Measurements from ENCODE around the gene KNDC1. TPM values are rescaled to one million over a fixed set of nuclear protein-coding genes. Genes with fewer than 3 reads are reported as not detected.

The KNDC1 gene
- total and polyA plus RNA-seq, 2 experiments from 2014 or later: 1.8 to 16.0 TPM

GRCh38 chr10:133215586-133215985 lies 55.6 kb downstream of the KNDC1 start (continued):
- TF ChIP-seq CREB1 (CRISPR knock-in tag; IDR thresholded peaks at IDR 0.05; ENCODE audit: low read depth) (no peak), ZNF331 (CRISPR knock-in tag; IDR thresholded peaks at IDR 0.05; ENCODE audit: low read depth) (no peak), STAT1 (IDR thresholded peaks at IDR 0.05; ENCODE audit: unreplicated experiment) (no peak), CTCF (conservative IDR thresholded peaks at IDR 0.05; ENCODE audit: low read depth in 2 of 2) (no peak), POLR2AphosphoS5 (IDR thresholded peaks at IDR 0.05; ENCODE audit: low read depth) (no peak), ZNF114 (CRISPR knock-in tag; IDR thresholded peaks at IDR 0.05) (no peak), JUNB (IDR thresholded peaks at IDR 0.05; ENCODE audit: unreplicated experiment) (no peak)

- no peaks in the 10 kb centered on the region for H3K9me2 ChIP-seq (ENCODE audit: insufficient read depth)
- DNase-seq (ENCODE audit: low spot score): no peak
- Mint-ChIP-seq H3K27me3 (ENCODE audit: insufficient read depth, low read depth, poor library complexity) (peaks cover 11% of the 10 kb centered on the region), H3K36me3 (ENCODE audit: low read depth) (peaks cover 3% of the 10 kb centered on the region; the same call in 1 of the 3 replicates), H3K9me3 (no peaks in the 10 kb centered on the region; the same call in 2 of the 3 replicates), H3K27ac (no peak overlapping the region), H3K4me1 (peaks cover 3% of the 10 kb centered on the region), H3K4me3 (no peak overlapping the region)
- H3K4me3 ChIP-seq: no peak overlapping the region
- no peak overlapping the region for H3K27ac ChIP-seq (ENCODE audit: low read depth)
- H3F3A ChIP-seq (replicated peaks; ENCODE audit: low read depth): peaks cover 14% of the 10 kb centered on the region; the same call in 1 of the 2 replicates
- H3K27me3 ChIP-seq (ENCODE audit: insufficient read depth): no peaks in the 10 kb centered on the region
- no peak overlapping the region for H2AFZ ChIP-seq
- no peak for ATAC-seq
- H3K4me1 ChIP-seq (ENCODE audit: insufficient read depth): 0 out of 2 replicates have a peak, but pooled peaks cover 4% of the 10 kb centered on the region
- no peaks in the 10 kb centered on the region for H4K20me1 ChIP-seq (replicated peaks; ENCODE audit: insufficient read depth)
- H3K4me2 ChIP-seq: no peak overlapping the region
- H3K79me2 ChIP-seq (replicated peaks; ENCODE audit: insufficient read depth): no peaks in the 10 kb centered on the region
- H3K36me3 ChIP-seq (ENCODE audit: insufficient read depth): no peaks in the 10 kb centered on the region
- TF ChIP-seq ZNF114 (CRISPR knock-in tag; IDR thresholded peaks at IDR 0.05) (no peak), NANOG (IDR thresholded peaks at IDR 0.05; ENCODE audit: borderline replicate concordance) (no peak), REST (IDR thresholded peaks at IDR 0.05; ENCODE audit: unreplicated experiment) (no peak), CREB1 (CRISPR knock-in tag; IDR thresholded peaks at IDR 0.05; ENCODE audit: low read depth) (no peak), ZNF462 (CRISPR knock-in tag; IDR thresholded peaks at IDR 0.05) (no peak), ZNF331 (CRISPR knock-in tag; IDR thresholded peaks at IDR 0.05; ENCODE audit: low read depth) (no peak), EZH2 (IDR thresholded peaks at IDR 0.05; ENCODE audit: low read depth, unreplicated experiment) (no peak), ETS1 (IDR thresholded peaks at IDR 0.05) (no peak), EZH2phosphoT487 (IDR thresholded peaks at IDR 0.05; ENCODE audit: unreplicated experiment) (no peak), JUNB (IDR thresholded peaks at IDR 0.05; ENCODE audit: unreplicated experiment) (no peak), STAT1 (IDR thresholded peaks at IDR 0.05; ENCODE audit: unreplicated experiment) (no peak)
Observed at GRCh38 chr10:133216776-133217175, 56.8 kb downstream of the KNDC1 start.

All from GM23338 (cell line).